ELR (cell line): ENCODE measurements around the gene METTL27.
A peak's percentile ranks its signal among the peaks of the same experiment; 100 is the strongest.
"Not testable (repeated sequence)": the region's sequence is repeated elsewhere in the genome, so short reads cannot be mapped to it uniquely, and the experiment has no call there.

Experiments
- DNase-seq: peaks from one replicate; pipeline ENCODE4 v3.0.0-alpha.2; 2015; ENCODE audit warnings: low read depth

METTL27 gene

DNA sequence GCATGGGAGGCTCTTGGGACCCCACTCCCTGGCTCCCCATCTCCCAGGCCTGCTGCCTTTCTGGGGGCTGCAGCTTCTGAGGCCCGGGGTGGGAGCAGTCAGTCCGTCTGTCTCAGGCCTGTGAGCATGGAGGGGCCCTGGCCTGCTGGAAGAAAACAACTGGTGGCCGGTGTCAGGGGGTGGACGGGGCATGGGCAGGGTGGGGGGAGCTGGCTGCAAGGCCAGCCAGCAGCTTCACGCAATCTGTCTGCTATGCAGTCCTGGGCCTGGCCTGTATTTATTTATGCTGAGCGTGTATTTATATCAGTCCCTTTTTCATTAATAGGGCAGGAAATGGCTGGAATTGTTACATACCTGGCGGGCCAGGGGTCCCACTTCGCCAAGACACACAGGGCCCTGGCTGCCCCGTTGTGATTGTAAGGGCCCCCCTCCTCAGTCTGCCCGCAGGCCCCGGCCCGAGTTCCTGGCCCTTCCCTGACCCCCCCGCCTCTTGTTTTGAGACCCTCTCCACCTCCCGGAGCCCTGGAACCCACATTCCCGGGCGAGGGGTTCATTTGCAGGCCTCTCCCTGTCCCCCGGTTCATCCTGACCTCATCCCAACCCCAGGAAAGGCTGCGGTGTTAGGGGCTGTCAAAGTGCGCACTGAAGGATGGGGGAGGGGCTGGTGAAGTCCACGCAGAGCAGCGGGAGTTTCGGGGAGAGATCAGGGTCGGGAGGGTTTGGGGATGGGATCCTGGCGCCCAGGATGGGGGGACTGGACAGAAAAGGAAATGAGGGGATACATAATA lies 26.9 kb upstream of the METTL27 start:
- no peak for DNase-seq

GRCh38 chr7:73866446-73866767 lies 24.1 kb upstream of the METTL27 start:
- DNase-seq: no peak

DNA sequence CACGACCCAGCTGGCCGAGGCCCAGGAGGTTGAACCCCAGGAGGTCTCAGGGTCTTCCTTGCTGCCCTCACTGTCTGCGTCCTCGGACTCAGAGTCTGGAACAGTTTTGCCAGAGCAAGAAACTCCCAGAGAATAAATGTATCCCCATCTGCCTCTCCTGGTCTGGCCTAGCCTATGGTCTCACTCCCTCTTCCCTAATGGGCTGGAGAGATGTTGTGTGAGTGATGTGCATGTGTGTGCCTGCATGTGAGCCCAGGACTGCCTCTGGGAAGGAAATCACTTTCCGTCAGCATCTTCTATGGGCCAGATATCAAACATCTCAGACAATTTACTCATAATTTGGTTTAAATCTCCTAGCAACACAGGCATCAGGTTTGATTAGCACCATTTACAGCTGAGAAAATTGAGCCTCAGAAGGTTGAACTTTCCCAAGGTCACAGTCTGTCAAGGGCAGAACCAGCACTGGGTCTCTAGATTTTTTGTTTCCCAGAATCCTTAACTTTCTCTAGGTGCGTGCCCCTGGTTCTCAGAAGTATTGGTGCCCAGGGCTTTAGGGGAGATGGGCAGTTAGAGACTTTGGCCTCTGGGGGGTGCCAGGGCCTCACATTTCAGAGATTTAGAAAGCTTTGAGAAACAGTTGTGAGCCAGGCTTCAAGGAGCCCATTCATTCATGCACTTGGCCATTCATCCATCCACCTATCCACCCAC lies 23.6 kb upstream of the METTL27 start:
- peak; percentile 68 for DNase-seq

DNA sequence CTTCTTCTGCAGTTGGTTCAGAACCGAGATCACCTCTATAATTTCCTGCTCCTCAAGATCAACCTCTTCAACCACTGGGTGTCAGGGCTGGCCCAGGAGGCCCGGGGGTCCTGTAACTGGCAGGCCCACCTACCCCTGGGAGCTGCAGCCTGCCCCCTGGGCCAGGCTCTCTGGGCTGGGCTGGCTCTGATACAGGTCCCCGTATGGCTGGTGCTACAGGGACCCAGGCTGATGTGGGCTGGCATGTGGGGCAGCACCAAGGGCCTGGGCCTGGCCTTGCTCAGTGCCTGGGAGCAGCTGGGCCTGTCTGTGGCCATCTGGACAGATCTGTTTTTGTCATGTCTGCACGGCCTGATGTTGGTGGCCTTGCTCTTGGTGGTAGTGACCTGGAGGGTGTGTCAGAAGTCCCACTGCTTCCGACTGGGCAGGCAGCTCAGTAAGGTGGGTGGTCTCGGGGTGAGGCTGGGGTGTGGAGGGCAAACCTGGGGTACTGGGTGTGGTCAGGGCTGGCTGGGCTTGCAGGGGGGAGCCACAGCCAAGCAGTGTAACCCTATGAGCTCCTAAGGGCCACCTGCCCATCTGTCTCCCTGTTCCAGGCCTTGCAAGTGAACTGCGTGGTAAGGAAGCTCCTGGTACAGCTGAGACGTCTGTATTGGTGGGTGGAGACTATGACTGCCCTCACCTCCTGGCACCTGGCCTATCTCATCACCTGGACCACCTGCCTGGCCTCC lies 22.8 kb upstream of the METTL27 start:
- DNase-seq: no peak

DNA sequence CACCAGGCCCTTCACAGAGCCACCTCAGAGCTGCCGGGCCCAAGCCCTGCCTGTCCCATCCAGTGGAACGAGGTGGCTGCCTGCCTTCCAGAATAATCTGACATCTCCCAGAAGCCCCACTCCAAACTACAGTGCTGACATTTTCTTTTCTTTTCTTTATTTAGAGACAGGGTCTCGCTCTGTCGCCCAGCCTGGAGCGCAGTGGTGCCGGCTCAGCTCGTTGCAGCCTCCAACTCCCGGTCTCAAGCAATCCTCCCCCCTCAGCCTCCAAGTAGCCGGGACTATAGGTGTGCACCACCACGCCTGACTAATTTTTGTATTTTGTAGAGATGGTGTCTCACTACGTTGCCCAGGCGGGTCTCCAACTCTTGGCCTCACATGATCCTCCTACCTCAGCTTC lies 19.0 kb upstream of the METTL27 start:
- no peak for DNase-seq

- no peak for DNase-seq
Observed at GRCh38 chr7:73860859-73861258, 18.5 kb upstream of the METTL27 start, which contains the start of gene TMEM270. TSS of gene TMEM270 (plus strand) at chr7:73861159. CDS start at chr7:73861195, 36 bp downstream.

DNA sequence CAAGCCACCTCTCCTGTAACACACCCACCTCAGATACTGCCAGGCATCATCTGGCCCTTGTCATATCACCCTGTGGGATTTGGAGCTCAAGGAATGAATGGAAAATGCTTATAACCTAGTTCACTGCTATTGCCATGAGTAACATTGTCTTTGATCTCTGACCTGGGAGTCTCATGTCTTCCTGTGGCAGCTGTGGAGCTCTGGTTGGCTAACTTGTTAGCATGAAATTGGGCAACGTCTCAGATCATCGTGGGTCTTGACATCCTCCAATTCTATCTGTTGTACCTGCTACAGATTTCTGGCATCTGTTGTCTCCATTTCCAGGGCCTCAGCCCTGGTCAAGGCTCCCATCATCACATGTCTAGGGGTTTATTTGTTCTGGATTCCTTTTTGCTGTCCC lies 16.5 kb upstream of the METTL27 start:
- no peak for DNase-seq

- no peak for DNase-seq
Observed at GRCh38 chr7:73856941-73857340, 14.6 kb upstream of the METTL27 start.

DNA sequence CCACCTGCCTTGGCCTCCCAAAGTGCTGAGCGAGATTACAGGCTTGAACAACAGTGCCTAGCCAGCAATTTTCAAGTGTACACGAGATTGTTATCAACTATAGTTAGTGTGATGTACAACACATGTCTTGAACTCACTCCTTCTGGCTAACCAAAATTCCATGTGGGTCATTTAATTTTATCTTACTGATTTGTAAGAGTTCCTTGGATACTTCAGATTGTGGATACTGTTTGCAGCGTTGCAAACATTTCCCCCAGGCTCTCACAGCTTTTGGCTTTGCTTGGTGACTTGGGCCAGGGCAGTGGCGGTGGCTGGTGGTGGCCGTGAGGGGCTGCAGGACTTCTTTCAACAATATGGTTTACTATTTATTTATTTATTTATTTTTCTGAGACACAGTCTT lies 10.2 kb upstream of the METTL27 start:
- DNase-seq: no peak

GRCh38 chr7:73851410-73852338 lies 9.4 kb upstream of the METTL27 start:
- DNase-seq: peak; percentile 99

DNA sequence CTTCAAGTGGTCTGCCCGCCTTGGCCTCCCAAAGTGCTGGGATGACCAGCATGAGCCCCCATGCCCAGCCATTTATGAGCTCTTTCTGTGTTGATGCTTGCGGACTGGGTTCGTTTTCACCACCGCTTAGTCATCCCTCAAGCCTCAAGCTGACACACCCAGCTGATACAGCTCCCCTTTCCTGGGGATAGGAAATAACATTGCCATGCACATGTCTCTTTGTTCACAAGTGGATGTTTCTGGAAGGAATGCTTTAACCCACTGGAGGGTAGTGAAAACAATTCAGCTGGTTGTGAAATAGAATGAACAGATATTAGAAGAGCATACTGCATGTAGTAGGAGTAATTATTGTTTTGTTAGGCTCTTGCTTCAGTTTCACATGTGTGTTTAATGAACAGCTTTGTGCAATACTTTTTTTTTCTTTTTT lies 8.5 kb upstream of the METTL27 start:
- peak; percentile 97 for DNase-seq

GRCh38 chr7:73847941-73848723 lies 5.8 kb upstream of the METTL27 start:
- peak; percentile 51 for DNase-seq

DNA sequence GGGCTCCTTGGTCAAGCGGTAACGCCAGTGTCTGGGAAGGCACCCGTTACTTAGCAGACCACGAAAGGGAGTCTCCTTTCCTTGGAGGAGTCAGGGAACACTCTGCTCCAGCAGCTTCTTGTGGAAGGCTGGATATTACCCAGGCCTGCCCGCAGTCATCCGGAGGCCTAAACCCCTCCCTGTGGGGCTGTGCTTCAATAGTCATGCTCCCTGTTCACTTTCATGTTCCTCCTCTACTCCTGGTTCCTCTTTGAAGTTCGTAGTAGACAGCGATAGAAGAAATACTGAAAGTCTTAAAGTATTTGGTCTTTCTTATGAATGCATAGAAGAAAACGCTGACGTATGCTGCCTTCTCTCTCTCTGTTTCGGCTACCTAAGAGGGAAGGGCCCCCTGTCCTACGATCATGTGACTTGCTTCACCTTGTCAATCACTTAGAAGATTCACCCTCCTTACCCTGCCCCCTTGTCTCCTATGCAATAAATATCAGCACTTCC lies 3.4 kb upstream of the METTL27 start:
- DNase-seq: not testable (repeated sequence)

- peak; percentile 84 for DNase-seq
Observed at GRCh38 chr7:73844848-73845460, 2.6 kb upstream of the METTL27 start.

DNA sequence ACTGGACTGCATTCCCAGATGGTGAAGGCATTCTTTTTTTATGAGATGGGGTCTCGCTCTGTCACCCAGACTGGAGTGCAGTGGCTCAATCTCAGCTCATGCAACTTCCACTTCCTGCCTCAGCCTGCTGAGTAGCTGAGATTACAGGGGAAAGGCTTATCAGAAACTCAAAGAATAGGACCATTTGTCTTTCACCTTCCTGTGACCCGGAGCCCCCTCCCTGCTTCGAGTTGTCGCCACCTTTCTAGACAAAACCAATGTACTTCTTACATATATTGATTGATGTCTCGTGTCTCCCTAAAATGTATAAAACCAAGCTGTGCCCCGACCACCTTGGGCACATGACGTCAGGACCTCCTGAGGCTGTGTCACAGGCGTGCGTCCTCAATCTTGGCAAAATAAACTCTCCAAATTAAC lies 1.8 kb upstream of the METTL27 start:
- DNase-seq: no peak

- DNase-seq: no peak
Observed at GRCh38 chr7:73841689-73842066, 638 bp downstream of the METTL27 start.

GRCh38 chr7:73840715-73841379 lies 1.5 kb downstream of the METTL27 start:
- no peak for DNase-seq

DNA sequence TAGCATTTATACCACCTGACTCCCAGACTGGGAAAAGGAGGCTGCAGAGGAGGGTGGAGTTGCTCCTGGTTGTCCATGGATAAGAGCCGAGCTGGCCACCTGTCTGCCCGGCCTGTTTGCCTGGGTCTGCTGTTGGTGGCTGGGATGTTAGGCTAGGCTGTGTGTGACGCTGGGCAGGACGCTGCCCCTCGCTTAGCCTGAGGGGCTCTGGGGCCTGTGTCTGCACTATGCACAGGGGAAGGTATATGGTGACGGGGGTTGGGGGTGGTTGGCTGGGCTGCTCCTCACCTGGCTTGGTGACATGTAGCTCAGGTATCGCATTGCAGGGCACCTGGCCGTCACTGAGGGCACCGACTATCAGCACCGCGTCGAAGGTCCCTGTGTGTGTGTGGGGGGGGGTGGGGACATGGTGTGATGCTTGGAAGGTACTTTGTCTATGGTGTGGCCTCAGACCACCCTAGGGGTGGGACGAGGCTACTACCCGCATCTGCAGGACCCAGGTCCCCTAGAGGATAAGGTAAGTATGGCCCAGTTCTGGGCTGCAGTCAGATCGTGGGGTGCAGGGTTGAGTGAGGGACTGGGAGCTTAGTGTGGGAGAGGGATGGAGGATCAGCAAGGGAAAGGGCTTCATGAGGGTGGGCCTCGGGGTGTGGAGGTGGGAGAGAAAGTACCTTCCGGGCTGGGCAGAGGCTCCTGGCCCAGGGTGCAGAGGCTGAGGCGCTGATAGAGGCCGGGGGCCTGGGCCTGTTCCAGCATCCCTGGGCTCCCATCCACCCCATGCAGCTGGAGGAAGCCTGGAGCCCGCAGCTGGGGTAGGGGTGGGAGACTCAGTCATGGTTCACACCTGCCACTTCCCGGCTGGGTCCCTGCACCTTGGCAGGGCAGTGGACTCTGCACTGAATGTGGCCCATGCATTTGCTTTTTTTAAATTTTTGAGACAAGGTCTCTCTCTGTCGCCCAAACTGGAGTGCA lies 2.3 kb downstream of the METTL27 start:
- peak; percentile 33 for DNase-seq

GRCh38 chr7:73839290-73839689 lies 3.0 kb downstream of the METTL27 start:
- DNase-seq: no peak
